Fibroblast of skin of right biceps (primary cell): ENCODE data around the gene FANCD2OS.
"Not testable (repeated sequence)": the region's sequence is repeated elsewhere in the genome, so short reads cannot be mapped to it uniquely, and the experiment has no call there.

Experiments used
- DNase-seq: peaks from one replicate; pipeline ENCODE4 v3.0.0-alpha.2; 2013

FANCD2OS gene

DNA sequence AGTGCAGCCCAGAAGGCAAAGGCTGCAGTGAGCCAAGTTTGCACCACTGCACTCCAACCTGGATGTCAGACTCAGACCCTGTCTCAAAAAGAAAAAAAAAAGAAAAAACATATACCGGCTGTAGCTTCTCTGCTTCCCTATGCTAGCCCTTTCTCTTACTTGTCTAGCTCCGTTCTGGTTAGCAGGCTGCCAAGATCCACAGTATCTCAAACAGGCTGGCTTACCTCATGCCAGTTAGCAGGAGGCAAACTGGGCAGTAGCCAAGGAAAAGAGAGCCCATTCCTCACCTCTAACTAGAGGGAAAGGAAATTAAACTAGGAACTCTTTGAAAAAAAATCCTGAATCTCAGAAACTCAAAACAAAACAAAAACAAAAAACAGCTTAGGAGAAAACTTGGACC, 16.7 kb downstream of the FANCD2OS start:
- DNase-seq = not testable (repeated sequence)

DNA sequence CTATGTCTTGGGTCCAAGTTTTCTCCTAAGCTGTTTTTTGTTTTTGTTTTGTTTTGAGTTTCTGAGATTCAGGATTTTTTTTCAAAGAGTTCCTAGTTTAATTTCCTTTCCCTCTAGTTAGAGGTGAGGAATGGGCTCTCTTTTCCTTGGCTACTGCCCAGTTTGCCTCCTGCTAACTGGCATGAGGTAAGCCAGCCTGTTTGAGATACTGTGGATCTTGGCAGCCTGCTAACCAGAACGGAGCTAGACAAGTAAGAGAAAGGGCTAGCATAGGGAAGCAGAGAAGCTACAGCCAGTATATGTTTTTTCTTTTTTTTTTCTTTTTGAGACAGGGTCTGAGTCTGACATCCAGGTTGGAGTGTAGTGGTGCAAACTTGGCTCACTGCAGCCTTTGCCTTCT, 17.3 kb downstream of the FANCD2OS start:
- DNase-seq = not testable (repeated sequence)

DNA sequence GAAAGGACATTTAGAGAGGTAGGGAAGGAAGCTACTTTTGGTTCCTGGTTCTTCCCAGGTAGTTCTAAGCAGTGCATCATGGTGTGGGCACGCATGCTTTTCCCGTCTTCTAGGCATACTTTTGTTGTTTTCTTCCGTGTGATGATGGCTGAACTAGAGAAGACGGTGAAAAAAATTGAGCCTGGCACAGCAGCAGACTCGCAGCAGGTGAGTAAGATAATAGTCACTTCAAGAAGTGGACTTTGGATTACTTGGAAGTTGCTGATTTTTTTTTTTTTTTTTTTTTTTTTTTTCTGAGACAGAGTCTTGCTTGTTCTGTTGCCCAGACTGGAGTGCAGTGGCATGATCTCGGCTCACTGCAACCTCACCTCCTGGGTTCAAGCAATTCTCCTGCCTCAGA, 17.9 kb downstream of the FANCD2OS start:
- DNase-seq = no peak

DNA sequence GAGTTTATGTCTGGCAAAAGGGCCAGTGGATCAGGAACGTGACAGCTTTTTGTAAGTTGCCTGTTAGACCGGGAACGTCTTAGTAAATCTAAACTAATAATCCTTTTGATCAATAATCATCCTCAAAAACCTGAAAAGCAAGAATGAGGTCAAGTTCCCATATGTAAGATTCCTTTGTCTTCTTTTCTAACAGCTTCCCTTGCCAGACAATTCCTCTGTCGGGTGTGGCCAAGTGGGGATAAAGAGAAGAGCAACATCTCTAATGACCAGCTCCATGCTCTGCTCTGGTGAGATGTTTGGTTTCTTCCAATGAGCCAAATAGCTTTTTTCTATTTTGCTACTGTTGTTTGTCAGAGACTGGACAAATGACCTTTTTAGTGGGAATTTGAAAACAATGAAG, 19.8 kb downstream of the FANCD2OS start:
- DNase-seq = no peak

DNA sequence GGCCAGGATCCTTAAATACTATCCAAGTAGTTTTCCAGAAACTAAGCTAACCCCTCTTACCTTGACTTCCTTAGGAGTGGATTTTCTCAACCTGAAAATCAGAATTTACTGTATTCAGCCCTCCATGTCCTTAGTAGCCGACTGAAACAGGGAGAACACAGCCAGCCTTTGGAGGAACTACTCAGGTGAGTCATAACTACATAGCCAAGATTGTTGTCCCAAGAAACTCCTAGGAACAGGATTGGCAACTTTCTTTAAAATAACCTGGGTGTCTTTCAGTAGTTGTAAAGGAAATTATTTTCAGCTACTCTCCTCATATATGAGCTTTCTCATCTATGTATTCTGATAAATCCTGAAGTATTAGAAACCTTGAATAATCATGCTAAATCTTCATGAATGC, 22.3 kb downstream of the FANCD2OS start:
- DNase-seq = no peak

DNA sequence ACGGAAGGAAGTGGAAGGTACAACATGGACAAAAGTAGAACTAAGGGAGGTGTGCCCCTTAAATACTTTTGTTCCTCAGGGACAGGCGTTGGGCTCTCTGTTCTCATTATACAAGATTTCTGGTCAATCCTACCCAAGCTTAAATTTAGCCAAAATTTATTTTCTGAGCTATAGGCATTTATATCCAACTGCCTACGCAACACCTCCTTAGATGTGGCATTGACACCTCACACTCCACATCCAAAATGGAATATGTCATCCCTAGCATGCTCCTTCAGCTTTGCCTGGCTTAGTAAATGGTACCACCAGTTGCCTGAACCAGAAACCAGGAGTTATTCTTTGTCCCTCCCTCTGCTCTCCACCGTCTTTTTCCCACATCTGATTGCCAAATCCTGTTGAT, 26.2 kb downstream of the FANCD2OS start:
- no peak for DNase-seq

GRCh38 chr3:10074666-10075065, 33.4 kb downstream of the FANCD2OS start:
- no peak for DNase-seq

DNA sequence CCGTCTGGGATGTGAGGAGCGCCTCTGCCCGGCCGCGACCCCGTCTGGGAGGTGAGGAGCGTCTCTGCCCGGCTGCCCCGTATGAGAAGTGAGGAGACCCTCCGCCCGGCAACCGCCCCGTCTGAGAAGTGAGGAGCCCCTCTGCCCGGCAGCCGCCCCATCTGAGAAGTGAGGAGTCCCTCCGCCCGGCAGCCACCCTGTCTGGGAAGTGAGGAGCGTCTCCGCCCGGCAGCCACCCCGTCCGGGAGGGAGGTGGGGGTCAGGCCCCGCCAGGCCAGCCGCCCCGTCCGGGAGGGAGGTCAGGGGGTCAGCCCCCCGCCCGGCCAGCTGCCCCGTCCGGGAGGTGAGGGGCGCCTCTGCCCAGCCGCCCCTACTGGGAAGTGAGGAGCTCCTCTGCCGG, 38.0 kb downstream of the FANCD2OS start:
- not testable (repeated sequence) for DNase-seq

GRCh38 chr3:10055097-10055496, 53.0 kb downstream of the FANCD2OS start:
- DNase-seq = no peak
